Daoy (cell line): ENCODE measurements around the gene SERPINC1. TPM values are rescaled to one million over a fixed set of nuclear protein-coding genes. Genes with fewer than 3 reads are reported as not detected.
"Not testable (repeated sequence)": the region's sequence is repeated elsewhere in the genome, so short reads cannot be mapped to it uniquely, and the experiment has no call there.

ENCODE experiments used
- DNase-seq: peaks from one replicate; pipeline ENCODE4 v3.0.0-alpha.2; 2015; ENCODE audit warnings: low read depth
- total RNA-seq: library from RNA; depleted of rRNA; stranded (reverse); fragments of >200 nt; shearing (Covaris generic); gene quantifications from 2 replicates; pipeline ENCODE4 v1.2.3, GENCODE V29; 2014

SERPINC1 gene
- total RNA-seq, 1 experiment from 2014 or later: not detected

GRCh38 chr1:173893611-173894010 is 23.5 kb downstream of the SERPINC1 start:
- DNase-seq: no peak

- no peak for DNase-seq
Measured at GRCh38 chr1:173889885-173890284, 27.2 kb downstream of the SERPINC1 start.

- no peak for DNase-seq
Measured at GRCh38 chr1:173888749-173889148, 28.4 kb downstream of the SERPINC1 start.

- no peak for DNase-seq
Measured at GRCh38 chr1:173887627-173888026, 29.5 kb downstream of the SERPINC1 start.

DNA sequence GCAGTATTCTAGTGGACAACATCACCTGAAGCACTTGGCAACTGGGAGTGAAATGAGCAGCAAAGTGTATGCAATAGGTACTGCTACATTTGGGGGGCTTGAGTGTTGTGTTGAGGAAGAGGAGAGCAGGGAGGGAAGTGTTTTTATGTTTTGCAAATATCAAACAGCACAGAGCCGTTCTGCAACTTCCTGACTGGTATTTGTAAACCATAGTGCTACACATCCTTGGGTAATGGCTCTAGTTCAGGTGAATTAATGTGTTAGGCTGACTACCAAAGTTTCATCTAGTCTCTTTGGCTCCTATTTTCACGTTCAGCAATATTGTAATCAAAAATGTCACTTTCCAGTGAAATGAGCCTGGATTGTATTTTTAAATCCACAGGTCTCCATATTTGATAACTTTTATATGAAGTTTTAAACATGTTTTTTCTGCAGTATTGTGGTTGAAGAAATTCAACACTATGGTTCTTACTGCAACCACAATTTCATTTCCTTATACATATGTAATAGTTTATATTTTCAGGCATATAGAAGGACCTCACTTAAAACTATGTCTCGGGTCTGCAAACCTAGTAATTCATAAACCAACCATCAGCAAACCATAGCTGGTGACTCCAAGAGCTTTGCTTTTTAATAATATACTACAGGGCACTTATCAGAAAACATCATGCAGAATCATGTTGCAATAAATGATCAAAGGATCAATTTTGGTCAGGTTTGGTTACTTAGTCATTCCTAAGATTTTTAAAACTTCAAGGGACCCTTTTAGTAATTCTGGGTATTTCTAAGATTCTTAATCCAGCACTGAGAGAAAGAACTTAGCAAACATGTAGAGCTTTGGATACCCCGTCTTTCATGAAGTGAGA is 30.1 kb downstream of the SERPINC1 start:
- DNase-seq: no peak

- no peak for DNase-seq
Measured at GRCh38 chr1:173884701-173885100, 32.4 kb downstream of the SERPINC1 start.

DNA sequence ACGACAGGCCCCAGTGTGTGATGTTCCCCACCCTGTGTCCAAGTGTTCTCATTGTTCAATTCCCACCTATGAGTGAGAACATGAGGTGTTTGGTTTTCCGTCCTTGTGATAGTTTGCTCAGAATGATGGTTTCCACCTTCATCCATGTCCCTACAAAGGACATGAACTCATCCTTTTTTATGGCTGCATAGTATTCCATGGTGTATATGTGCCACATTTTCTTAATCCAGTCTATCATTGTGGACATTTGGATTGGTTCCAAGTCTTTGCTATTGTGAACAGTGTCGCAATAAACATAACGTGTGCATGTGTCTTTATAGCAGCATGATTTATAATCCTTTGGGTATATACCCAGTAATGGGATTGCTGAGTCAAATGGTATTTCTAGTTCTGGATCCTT is 36.0 kb downstream of the SERPINC1 start:
- DNase-seq: not testable (repeated sequence)

- DNase-seq: no peak
Measured at GRCh38 chr1:173878251-173878650, 38.9 kb downstream of the SERPINC1 start.

DNA sequence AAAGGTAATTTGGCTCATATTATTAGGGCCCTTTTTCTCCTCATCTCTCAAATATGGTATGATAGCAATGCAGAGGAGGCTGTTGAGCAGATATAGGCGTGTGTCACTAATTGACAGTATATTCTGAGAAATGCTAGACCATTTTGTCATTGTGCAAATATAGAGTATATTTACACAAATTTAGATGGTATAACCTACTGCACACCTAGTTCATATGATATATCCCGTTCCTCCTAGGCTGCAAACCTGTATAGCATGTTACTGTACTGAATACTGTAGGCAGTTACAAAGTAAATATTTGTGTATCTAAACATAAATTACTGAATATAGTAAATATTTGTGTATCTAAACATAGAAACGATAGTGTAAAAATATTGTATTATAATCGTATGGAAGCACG is 40.4 kb downstream of the SERPINC1 start:
- DNase-seq: no peak

- DNase-seq: no peak
Measured at GRCh38 chr1:173871500-173871899, 45.6 kb downstream of the SERPINC1 start.

GRCh38 chr1:173871091-173871490 is 46.0 kb downstream of the SERPINC1 start:
- DNase-seq: no peak

DNA sequence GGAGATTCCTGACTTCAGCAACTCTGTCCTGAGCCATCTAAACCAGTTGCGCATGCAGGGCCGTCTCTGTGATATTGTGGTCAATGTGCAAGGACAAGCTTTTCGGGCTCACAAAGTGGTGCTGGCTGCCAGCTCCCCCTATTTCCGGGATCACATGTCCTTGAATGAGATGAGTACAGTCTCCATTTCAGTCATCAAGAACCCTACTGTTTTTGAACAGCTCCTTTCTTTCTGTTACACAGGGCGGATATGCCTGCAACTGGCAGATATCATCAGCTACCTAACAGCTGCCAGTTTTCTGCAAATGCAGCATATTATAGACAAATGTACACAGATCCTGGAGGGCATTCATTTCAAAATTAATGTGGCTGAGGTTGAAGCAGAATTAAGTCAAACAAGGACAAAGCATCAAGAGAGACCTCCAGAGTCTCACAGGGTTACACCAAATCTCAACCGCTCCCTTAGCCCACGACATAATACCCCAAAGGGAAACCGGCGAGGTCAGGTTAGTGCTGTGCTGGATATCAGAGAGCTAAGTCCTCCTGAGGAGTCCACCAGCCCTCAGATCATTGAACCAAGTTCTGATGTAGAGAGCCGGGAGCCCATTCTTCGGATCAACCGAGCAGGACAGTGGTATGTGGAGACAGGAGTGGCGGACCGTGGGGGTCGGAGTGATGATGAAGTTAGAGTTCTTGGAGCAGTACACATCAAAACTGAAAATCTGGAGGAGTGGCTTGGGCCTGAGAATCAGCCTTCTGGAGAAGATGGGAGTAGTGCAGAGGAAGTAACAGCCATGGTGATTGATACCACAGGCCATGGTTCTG is 46.7 kb downstream of the SERPINC1 start:
- no peak for DNase-seq

DNA sequence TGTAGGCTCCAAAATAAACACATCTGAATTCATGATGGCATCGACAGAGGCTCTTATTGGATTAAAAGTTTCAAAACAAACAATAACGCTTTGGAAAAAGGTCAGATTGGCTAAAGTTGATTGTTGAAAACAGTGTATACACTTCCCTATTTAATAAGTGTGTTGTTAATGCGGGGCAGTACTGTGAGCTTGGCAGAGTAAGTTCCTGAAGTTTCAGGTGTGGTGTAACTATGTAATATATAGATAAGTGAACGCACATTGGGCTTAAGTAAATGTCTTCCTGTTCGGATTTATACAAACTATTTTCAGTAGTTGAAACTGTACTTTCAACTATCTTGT is 48.1 kb downstream of the SERPINC1 start:
- no peak for DNase-seq

- peak; percentile 90 for DNase-seq
Measured at GRCh38 chr1:173868266-173869020, 48.7 kb downstream of the SERPINC1 start, which contains the start of gene ZBTB37. TSS of gene ZBTB37 (plus strand) at chr1:173868380. CDS start at chr1:173870226, 1,846 bp downstream.

- DNase-seq: peak; percentile 100
Measured at GRCh38 chr1:173867753-173868265, 49.3 kb downstream of the SERPINC1 start, which contains the start of gene GAS5. TSS of gene GAS5 (minus strand) at chr1:173867989.

GRCh38 chr1:173867141-173867752 is 49.9 kb downstream of the SERPINC1 start:
- DNase-seq: peak; percentile 19

DNA sequence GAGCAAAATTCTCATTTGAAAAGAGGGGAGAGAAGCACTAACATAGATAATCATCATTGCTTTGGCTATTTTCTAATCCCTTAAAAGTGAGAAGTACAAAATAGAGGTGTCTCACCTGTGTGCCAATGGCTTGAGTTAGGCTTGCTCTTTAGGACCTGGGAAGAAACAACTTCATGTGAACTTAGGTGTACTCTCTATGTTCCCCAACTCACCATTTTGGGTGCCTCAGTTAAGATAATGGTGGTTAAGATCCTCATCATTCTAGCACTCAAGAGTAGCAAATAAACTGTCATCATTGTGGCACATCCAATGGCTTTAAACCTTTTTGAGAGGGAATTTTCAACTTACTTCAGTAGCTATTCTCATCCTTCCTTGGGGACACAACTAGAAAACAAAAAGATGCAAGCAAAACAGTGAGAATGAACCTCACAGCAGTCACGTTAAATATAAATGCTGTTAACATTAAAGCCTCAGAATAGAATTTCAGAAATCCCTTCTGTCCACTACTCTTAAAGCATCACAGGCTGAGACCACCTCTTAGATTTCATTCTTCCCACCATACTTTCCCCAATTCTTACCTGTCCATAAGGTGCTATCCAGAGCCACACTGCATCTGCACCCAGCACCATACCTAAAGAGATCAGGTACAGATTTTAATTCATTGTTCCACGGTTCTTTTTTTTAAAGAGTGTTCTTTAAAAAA is 50.6 kb downstream of the SERPINC1 start:
- no peak for DNase-seq

GRCh38 chr1:173865468-173866164 is 51.5 kb downstream of the SERPINC1 start:
- no peak for DNase-seq

DNA sequence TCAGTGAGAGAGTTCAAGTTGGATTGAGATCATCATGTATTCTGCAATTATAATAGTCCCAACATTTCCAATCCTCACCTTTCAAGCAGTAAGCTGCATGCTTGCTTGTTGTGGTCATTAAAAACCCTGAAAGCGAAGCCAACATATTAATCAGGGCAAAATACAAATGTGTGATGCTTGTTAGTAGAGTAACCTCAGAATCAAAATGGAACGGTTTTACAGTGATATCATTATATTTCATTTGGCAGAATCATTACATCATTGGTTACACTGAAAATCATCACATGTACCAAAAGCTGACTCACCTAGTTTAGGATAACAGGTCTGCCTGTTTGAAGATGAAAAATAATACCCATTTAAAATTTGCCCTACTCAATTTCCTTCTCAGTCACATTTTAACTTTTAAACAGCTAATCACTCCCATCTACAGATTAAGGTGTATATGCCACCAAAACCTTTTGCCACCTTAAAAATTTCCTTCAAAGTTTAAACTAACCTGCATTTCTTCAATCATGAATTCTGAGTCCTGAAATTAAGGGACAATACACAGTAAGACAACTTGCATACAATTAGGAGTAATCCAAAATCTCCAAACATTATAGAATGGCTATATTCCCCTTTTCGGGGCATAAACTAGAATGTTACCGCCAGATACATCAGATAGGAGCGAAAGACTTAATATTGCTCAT is 52.8 kb downstream of the SERPINC1 start:
- no peak for DNase-seq
